SIG-M5 (cell line): ENCODE data around the gene XIRP1.

Experiments
- DNase-seq: peaks from one replicate; lab custom pipeline; 2025; lab: John Stamatoyannopoulos, UW

Gene XIRP1

GRCh38 chr3:39144095-39144747 is 48.2 kb downstream of the XIRP1 start:
- DNase-seq = no peak

DNA sequence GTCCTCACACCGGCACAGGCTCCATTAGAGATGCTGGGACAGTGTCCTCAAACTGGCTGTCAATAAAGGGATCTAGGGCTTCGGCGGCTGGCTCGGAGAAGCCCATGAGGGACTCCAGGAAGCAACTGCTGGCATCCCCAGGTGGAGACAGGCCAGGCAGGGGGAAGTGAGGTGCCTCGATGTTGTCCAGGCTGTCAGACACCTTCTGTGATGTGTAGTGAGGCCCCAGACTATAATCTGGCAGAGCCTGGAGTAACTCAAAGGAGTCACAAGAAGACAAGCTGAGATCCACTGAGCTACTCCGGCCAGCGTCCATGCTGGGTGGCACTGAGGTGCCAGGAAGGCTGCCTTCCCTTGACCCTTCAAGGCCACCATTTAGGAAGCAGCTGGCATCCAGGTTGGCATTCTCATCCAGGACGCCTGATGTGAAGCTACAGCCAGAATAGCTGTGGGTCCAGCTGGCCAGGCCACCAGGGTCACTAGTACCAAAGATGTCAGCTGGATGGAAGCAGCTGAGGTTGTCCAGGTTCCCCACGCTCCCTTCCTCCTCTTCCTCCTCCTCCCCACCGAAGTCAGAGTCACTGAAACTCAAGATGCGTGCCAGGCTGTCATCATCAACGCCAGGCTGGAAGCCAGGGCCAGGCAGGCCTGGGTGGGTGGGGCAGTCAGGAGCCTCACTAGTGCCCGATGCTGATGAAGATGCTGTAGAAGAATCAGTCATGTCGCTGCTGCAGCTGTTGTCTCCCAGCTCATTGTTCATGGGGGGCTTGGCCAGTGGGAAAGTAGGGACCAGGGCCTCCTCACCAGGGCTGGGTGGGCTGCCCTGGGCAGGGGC is 49.1 kb downstream of the XIRP1 start:
- no peak for DNase-seq

DNA sequence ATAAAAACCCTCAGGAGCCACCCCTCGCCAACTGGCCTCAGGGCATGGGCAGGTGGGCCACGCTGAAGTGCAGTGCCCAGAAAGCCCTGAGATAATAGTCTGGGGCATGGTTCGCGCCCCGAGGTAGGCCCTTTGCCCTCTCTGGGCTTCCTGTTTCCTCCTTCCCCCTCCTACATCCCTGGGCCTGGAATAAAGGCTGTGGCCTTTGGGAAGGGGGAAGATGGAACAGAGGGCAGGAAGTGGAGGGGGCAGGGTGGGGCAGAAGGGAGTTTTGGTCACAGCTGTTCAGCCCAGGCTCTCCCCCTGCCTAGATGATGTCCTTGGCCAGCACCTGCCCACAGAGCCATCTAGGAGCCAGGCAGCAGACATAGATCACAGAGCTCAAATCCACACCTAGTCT is 50.3 kb downstream of the XIRP1 start:
- DNase-seq = no peak

DNA sequence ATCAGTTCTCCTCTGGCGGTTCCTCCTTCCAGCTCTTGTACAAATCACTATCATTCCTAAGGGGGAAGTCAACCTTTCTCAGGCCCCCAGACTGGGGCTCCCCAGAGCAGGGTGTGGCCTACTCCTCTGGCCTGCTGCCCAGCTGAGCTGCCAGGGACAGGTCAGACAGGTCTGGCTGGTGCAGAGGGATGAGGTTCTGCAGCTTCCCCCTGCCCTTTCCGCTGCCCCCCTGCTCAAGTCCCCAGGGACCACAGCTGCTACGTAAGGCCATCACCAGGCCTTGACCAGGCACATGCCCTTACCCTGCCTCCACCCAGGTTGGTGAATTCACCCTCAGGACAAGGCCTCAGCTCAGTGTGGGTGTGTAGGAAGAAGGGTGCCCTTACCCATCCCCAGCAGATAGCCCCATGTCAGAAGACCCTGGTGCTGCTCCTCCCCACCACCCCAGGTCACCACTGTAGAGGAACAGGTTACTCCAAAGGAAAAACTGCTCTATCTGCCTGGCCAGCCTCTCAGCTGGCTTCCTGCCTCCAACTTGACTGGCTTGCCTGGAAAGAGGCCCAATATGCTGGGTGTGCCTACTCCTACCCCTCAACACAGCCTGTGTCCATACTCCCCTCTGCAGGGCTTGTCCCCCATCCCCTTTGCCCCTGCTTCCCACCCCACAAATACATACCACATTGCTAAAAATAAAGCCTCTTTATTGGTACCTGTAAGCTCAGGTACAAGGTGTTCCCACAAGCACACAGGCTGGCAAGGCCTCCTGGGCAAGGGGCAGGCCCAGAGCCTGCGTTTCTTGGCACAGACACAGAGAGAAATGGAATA is 51.0 kb downstream of the XIRP1 start:
- DNase-seq = no peak

- no peak for DNase-seq
Observed at GRCh38 chr3:39140341-39140971, 51.9 kb downstream of the XIRP1 start.

DNA sequence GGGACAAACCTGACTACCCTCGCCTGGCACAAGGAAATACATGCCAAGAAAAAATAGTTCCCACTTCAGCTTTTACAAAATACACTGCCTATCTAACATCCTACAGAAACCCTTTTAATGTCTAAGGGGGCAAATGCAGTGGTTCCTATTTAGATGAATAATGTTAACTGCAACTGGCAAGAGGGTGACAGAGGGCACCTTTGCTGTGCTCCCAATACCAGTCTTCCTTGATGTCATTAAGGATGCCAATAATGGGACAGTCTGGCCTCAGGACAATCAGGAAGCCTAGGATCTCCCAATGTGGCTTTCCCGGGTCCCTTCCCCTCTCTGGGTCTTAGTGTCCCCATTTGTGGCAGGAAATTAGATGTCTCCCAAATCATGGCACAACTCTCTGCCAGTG is 53.0 kb downstream of the XIRP1 start:
- no peak for DNase-seq

- DNase-seq = no peak
Observed at GRCh38 chr3:39138804-39139415, 53.5 kb downstream of the XIRP1 start.

DNA sequence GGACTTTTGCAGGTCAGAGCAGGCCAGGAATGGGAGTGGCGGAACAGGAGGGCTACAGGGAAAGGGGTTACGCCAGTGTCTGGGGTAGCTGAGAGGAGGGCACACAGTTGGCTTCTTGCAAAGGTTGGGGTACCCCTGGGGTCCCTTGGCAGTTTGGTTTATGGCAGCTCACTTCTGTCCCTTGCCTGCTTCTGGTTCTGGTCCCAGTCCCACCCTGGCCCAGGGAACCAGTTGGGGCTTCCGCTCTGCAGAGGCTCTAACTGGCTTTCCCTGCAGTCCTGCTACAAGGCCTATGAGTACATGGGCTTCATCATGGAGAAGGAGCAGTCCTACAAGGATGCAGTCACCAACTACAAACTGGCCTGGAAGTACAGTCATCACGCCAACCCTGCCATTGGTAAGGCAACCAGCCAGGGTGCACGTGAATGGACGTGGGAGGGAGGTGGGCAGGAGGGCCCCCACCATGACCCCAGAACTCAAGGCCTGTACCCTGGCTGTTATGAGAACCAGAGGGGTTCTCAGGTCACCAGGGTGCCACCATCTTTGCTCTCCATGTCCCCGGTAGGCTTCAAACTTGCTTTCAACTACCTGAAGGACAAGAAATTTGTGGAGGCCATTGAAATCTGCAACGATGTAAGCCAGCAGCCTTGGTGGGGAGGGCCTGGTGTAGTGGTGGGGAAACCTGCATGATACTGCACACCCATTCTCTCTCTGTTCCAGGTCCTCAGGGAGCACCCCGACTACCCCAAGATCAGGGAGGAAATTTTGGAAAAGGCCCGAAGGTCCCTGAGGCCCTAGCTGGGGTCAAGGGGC is 54.2 kb downstream of the XIRP1 start:
- no peak for DNase-seq

DNA sequence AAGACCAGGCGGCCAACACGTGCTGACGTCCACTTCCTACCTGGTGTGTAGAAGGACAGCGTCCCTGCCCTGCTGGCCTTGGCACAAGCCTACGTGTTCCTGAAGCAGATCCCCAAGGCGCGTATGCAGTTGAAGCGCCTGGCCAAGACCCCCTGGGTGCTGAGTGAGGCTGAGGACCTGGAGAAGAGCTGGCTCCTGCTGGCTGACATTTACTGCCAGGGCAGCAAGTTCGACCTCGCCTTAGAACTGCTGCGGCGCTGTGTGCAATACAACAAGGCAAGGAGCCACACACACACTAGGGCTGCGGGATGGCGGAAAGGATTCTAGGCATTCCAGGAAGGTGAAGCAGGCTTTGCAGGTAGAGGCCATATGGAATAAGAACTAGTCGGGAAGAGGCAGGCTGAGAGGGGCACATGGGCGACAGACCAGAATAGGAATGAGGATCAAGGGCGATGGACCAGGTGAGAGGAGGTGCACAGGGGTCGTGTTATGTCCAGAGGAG is 54.9 kb downstream of the XIRP1 start:
- no peak for DNase-seq

- no peak for DNase-seq
Observed at GRCh38 chr3:39136533-39137434, 55.6 kb downstream of the XIRP1 start.

GRCh38 chr3:39135170-39135805 is 57.1 kb downstream of the XIRP1 start:
- DNase-seq = no peak

GRCh38 chr3:39134305-39134704 is 58.1 kb downstream of the XIRP1 start:
- DNase-seq = no peak

GRCh38 chr3:39133822-39134221 is 58.6 kb downstream of the XIRP1 start:
- DNase-seq = no peak
